ENCODE data around the gene MKS1. TPM values are rescaled to one million over a fixed set of nuclear protein-coding genes. Genes with fewer than 3 reads are reported as not detected.
A peak's percentile ranks its signal among the peaks of the same experiment; 100 is the strongest.

MKS1 gene
- total and polyA plus RNA-seq, 2 experiments from 2014 or later = 14.0 to 17.4 TPM

- H3K36me3 ChIP-seq (ENCODE audit: insufficient read depth) = no peaks in the 10 kb centered on the region
- no peak for TF ChIP-seq NANOG (IDR thresholded peaks at IDR 0.05; ENCODE audit: borderline replicate concordance)
- TF ChIP-seq EZH2phosphoT487 (IDR thresholded peaks at IDR 0.05; ENCODE audit: unreplicated experiment) = no peak
- TF ChIP-seq ZNF462 (CRISPR knock-in tag; IDR thresholded peaks at IDR 0.05) = no peak
- TF ChIP-seq EZH2 (IDR thresholded peaks at IDR 0.05; ENCODE audit: low read depth, unreplicated experiment) = no peak
- no peak for TF ChIP-seq STAT1 (IDR thresholded peaks at IDR 0.05; ENCODE audit: unreplicated experiment)
- peak; percentile 57 to 73 for TF ChIP-seq CTCF (conservative IDR thresholded peaks at IDR 0.05; ENCODE audit: low read depth in 2 of 2)
- H3K4me1 ChIP-seq (ENCODE audit: insufficient read depth) = no peaks in the 10 kb centered on the region
- H3K27me3 Mint-ChIP-seq (ENCODE audit: insufficient read depth, low read depth, poor library complexity) = peaks cover 16% of the 10 kb centered on the region
- H3F3A ChIP-seq (replicated peaks; ENCODE audit: low read depth) = no peaks in the 10 kb centered on the region
- H3K9me3 Mint-ChIP-seq = no peaks in the 10 kb centered on the region
- H3K79me2 ChIP-seq (replicated peaks; ENCODE audit: insufficient read depth) = no peaks in the 10 kb centered on the region
- H3K36me3 Mint-ChIP-seq (ENCODE audit: low read depth) = no peaks in the 10 kb centered on the region
- ATAC-seq (peak; percentile 69), DNase-seq (ENCODE audit: low spot score) (peak; percentile 55)
- H3K4me2 ChIP-seq = no peak overlapping the region
- H3K27ac ChIP-seq (ENCODE audit: low read depth) = no peak overlapping the region
- no peaks in the 10 kb centered on the region for H3K27me3 ChIP-seq (ENCODE audit: insufficient read depth)
- H3K27ac Mint-ChIP-seq = no peak overlapping the region
- H3K4me3 Mint-ChIP-seq = no peak overlapping the region
- no peaks in the 10 kb centered on the region for H3K4me1 Mint-ChIP-seq
- H3K4me3 ChIP-seq = no peak overlapping the region
- H3K9me2 ChIP-seq (ENCODE audit: insufficient read depth) = no peaks in the 10 kb centered on the region
- no peak overlapping the region for H2AFZ ChIP-seq
- H4K20me1 ChIP-seq (replicated peaks; ENCODE audit: insufficient read depth) = no peaks in the 10 kb centered on the region
These were observed 25.3 kb downstream of the MKS1 start for GRCh38 chr17:58193641-58194255.

Data from GM23338 (cell line).